HUES48 (cell line): ENCODE results near the gene MIEN1.

Experiments used
- H3K27ac ChIP-seq: one replicate; pipeline ENCODE4 v1.7.0; 2013; ENCODE audit warnings: low read depth, low read length, inconsistent platforms
- H3K27me3 ChIP-seq: 2 replicates; pipeline ENCODE4 v1.6.1; 2013; ENCODE audit warnings: mild to moderate bottlenecking, low read length; ENCODE audit not compliant: control insufficient read depth, insufficient read depth
- H3K36me3 ChIP-seq: 2 replicates; pipeline ENCODE4 v1.6.1; 2013; ENCODE audit warnings: low read length; ENCODE audit not compliant: control insufficient read depth, insufficient read depth
- H3K4me1 ChIP-seq: 2 replicates; pipeline ENCODE4 v1.6.1; 2013; ENCODE audit warnings: mild to moderate bottlenecking, low read length; ENCODE audit not compliant: control insufficient read depth, insufficient read depth
- H3K4me3 ChIP-seq: 2 replicates; pipeline ENCODE4 v1.5.1; 2013; ENCODE audit warnings: mild to moderate bottlenecking, low read depth, low read length
- H3K9ac ChIP-seq: 2 replicates; pipeline ENCODE4 v1.6.1; 2013; ENCODE audit warnings: mild to moderate bottlenecking, low read depth, low read length, moderate library complexity
- H3K9me3 ChIP-seq: 2 replicates; pipeline ENCODE4 v1.6.1; 2013; ENCODE audit warnings: low read length; ENCODE audit not compliant: control insufficient read depth, insufficient read depth

MIEN1 gene

GRCh38 chr17:39687546-39688474 lies 42.5 kb downstream of the MIEN1 start, which contains the start of gene PGAP3:
PGAP3 (minus strand) TSS chr17:39688057; CDS start chr17:39688014, 43 bp downstream.
- peaks cover 21% of the 10 kb centered on the region for H3K36me3 ChIP-seq
- peaks cover 31% of the 10 kb centered on the region for H3K4me1 ChIP-seq
- no peaks in the 10 kb centered on the region for H3K9me3 ChIP-seq
- H3K9ac ChIP-seq: peak within 1 kb of the TSS; percentile 81
- H3K27ac ChIP-seq: peak within 1 kb of the TSS; percentile 100
- peak within 1 kb of the TSS; percentile 92 for H3K4me3 ChIP-seq
- no peaks in the 10 kb centered on the region for H3K27me3 ChIP-seq

GRCh38 chr17:39687101-39687545 lies 43.2 kb downstream of the MIEN1 start:
- Histone ChIP-seq H3K27ac (peak overlapping the region; percentile 100), H3K27me3 (no peaks in the 10 kb centered on the region), H3K36me3 (peaks cover 21% of the 10 kb centered on the region), H3K9me3 (no peaks in the 10 kb centered on the region), H3K4me1 (peaks cover 31% of the 10 kb centered on the region), H3K4me3 (peak overlapping the region; percentile 92), H3K9ac (no peak overlapping the region)

- Histone ChIP-seq H3K27ac (no peak overlapping the region), H3K4me3 (no peak overlapping the region), H3K27me3 (no peaks in the 10 kb centered on the region), H3K4me1 (peaks cover 17% of the 10 kb centered on the region), H3K9me3 (no peaks in the 10 kb centered on the region), H3K9ac (no peak overlapping the region), H3K36me3 (peaks cover 33% of the 10 kb centered on the region)
Measured at GRCh38 chr17:39684369-39685192, 45.8 kb downstream of the MIEN1 start.

GRCh38 chr17:39683295-39683939 lies 46.9 kb downstream of the MIEN1 start:
- Histone ChIP-seq H3K9me3 (no peaks in the 10 kb centered on the region), H3K36me3 (peaks cover 36% of the 10 kb centered on the region), H3K4me3 (no peak overlapping the region)

GRCh38 chr17:39679521-39680192 lies 50.7 kb downstream of the MIEN1 start:
- H3K27me3 ChIP-seq: no peaks in the 10 kb centered on the region
- no peak overlapping the region for H3K4me3 ChIP-seq
- 0 out of 2 replicates have a peak, but pooled peaks cover 10% of the 10 kb centered on the region for H3K4me1 ChIP-seq
- no peak overlapping the region for H3K27ac ChIP-seq
- peaks cover 45% of the 10 kb centered on the region for H3K36me3 ChIP-seq
- no peak overlapping the region for H3K9ac ChIP-seq
- H3K9me3 ChIP-seq: no peaks in the 10 kb centered on the region

More at GRCh38 chr17:39683295-39683939, 46.9 kb downstream of the MIEN1 start:
- H3K4me1 ChIP-seq: peaks cover 11% of the 10 kb centered on the region
- no peaks in the 10 kb centered on the region for H3K27me3 ChIP-seq
- H3K9ac ChIP-seq: no peak overlapping the region
- H3K27ac ChIP-seq: no peak overlapping the region
